Measurements from ENCODE around the gene NUP107.

DNA sequence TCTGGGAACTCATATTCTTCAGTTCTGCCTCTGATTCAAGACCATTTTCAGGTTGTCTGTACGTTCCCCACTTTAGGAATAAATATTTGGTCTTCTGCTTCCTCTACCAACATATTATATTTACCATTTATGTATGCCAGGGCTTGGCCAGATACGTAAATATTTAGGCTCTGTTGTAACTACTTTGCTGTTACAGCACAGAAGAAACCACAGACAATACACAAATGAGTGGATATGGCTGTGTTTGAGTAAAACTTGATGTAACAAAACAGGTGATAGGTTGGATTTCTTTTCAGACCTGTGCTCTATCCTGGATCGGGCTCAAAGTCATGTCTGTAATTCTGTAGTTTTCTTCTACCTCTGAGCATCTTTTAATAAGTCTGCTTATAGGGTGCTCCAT lies 38.6 kb upstream of the NUP107 start:
- TF ChIP-seq, protein P1, sequence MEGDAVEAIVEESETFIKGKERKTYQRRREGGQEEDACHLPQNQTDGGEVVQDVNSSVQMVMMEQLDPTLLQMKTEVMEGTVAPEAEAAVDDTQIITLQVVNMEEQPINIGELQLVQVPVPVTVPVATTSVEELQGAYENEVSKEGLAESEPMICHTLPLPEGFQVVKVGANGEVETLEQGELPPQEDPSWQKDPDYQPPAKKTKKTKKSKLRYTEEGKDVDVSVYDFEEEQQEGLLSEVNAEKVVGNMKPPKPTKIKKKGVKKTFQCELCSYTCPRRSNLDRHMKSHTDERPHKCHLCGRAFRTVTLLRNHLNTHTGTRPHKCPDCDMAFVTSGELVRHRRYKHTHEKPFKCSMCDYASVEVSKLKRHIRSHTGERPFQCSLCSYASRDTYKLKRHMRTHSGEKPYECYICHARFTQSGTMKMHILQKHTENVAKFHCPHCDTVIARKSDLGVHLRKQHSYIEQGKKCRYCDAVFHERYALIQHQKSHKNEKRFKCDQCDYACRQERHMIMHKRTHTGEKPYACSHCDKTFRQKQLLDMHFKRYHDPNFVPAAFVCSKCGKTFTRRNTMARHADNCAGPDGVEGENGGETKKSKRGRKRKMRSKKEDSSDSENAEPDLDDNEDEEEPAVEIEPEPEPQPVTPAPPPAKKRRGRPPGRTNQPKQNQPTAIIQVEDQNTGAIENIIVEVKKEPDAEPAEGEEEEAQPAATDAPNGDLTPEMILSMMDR (IDR thresholded peaks at IDR 0.05): no peak
- no peak for TF ChIP-seq POLR2A (IDR thresholded peaks at IDR 0.05)

Measured in adrenal gland (tissue), 5 donors.